Neuronal stem cell (in vitro differentiated cells): ENCODE results near the gene GREB1.
A peak's percentile ranks its signal among the peaks of the same experiment; 100 is the strongest.

Experiments
- DNase-seq: peaks from one replicate; pipeline ENCODE4 v3.0.0-alpha.2; 2013; ENCODE audit warnings: low spot score
- H2AFZ ChIP-seq: one replicate; pipeline ENCODE4 v1.6.1; 2013; ENCODE audit warnings: mild to moderate bottlenecking, low read length, inconsistent platforms
- H2AK5ac ChIP-seq: 2 replicates; pipeline ENCODE4 v1.6.1; 2013; ENCODE audit warnings: low read depth, mild to moderate bottlenecking, inconsistent platforms, low read length, moderate library complexity, mixed read lengths
- H2BK120ac ChIP-seq: 2 replicates; pipeline ENCODE4 v1.6.1; 2013; ENCODE audit warnings: low read depth, mild to moderate bottlenecking, inconsistent platforms, low read length, moderate library complexity, mixed read lengths
- H2BK12ac ChIP-seq: one replicate; pipeline ENCODE4 v1.6.1; 2013; ENCODE audit warnings: low read length, inconsistent platforms
- H2BK15ac ChIP-seq: 2 replicates; pipeline ENCODE4 v1.6.1; 2013; ENCODE audit warnings: mild to moderate bottlenecking, low read length, inconsistent platforms, mixed read lengths
- H2BK5ac ChIP-seq: one replicate; pipeline ENCODE4 v1.6.1; 2013; ENCODE audit warnings: inconsistent platforms, mild to moderate bottlenecking, low read length, moderate library complexity
- H3K14ac ChIP-seq: one replicate; pipeline ENCODE4 v1.6.1; 2013; ENCODE audit warnings: low read length, inconsistent platforms
- H3K18ac ChIP-seq: 2 replicates; pipeline ENCODE4 v1.6.1; 2013; ENCODE audit warnings: low read length, inconsistent platforms
- H3K23ac ChIP-seq: 2 replicates; pipeline ENCODE4 v1.6.1; 2013; ENCODE audit warnings: low read depth, mild to moderate bottlenecking, mixed read lengths, low read length, inconsistent platforms; ENCODE audit not compliant: poor library complexity
- H3K27ac ChIP-seq: replicated peaks from 3 replicates; pipeline ENCODE4 v1.5.1; 2013; ENCODE audit warnings: low read length, inconsistent platforms
- H3K27me3 ChIP-seq, 3 experiments: 2 replicates each; pipeline ENCODE4 v1.6.1; 2013; ENCODE audit warnings: low read length in 3 of 3, mild to moderate bottlenecking in 2 of 3, inconsistent platforms in 1 of 3, low read depth in 1 of 3, mixed read lengths in 1 of 3, moderate library complexity in 1 of 3; ENCODE audit not compliant: control insufficient read depth in 3 of 3, insufficient read depth in 3 of 3
- H3K36me3 ChIP-seq, 2 donors: replicated peaks in 1 of 2; 2 replicates each; pipeline ENCODE4 v1.6.1; 2013; ENCODE audit warnings: low read length in 2 of 2; ENCODE audit not compliant: control insufficient read depth in 2 of 2, insufficient read depth in 2 of 2
- H3K4ac ChIP-seq: 2 replicates; pipeline ENCODE4 v1.6.1; 2013; ENCODE audit warnings: inconsistent platforms, mild to moderate bottlenecking, low read length, moderate library complexity
- H3K4me1 ChIP-seq, 2 donors: 1 replicate in 1 of 2; 2 replicates in 1 of 2; pipeline ENCODE4 v1.6.1; 2013; ENCODE audit warnings: low read length in 2 of 2, low read depth in 1 of 2; ENCODE audit not compliant: control insufficient read depth in 2 of 2, insufficient read depth in 1 of 2
- H3K4me2 ChIP-seq: one replicate; pipeline ENCODE4 v1.6.1; 2013; ENCODE audit warnings: mild to moderate bottlenecking, low read length, inconsistent platforms; ENCODE audit not compliant: insufficient read depth, poor library complexity, severe bottlenecking
- H3K4me3 ChIP-seq, 2 donors: 2 replicates each; pipeline ENCODE4 v1.5.1; 2013; ENCODE audit warnings: low read length in 2 of 2, mild to moderate bottlenecking in 2 of 2, inconsistent platforms in 1 of 2, moderate library complexity in 1 of 2
- H3K79me1 ChIP-seq: one replicate; pipeline ENCODE4 v1.6.1; 2013; ENCODE audit warnings: low read depth, mild to moderate bottlenecking, inconsistent platforms, low read length, moderate library complexity
- H3K9ac ChIP-seq: one replicate; pipeline ENCODE4 v1.6.1; 2013; ENCODE audit warnings: mild to moderate bottlenecking, low read depth, low read length, inconsistent platforms; ENCODE audit not compliant: poor library complexity
- H3K9me3 ChIP-seq, 2 donors: replicated peaks in 1 of 2; 2 replicates each; pipeline versions ENCODE3 to v1.6.1; 2013; ENCODE audit warnings: low read length in 2 of 2, mild to moderate bottlenecking in 2 of 2, inconsistent platforms in 1 of 2, low read depth in 1 of 2, mixed read lengths in 1 of 2, moderate library complexity in 1 of 2; ENCODE audit not compliant: control insufficient read depth in 2 of 2, insufficient read depth in 1 of 2
- H4K8ac ChIP-seq: one replicate; pipeline ENCODE4 v1.6.1; 2013; ENCODE audit warnings: low read depth, mild to moderate bottlenecking, inconsistent platforms, low read length, moderate library complexity
- H4K91ac ChIP-seq: one replicate; pipeline ENCODE4 v1.6.1; 2013; ENCODE audit warnings: low read length, low read depth, mild to moderate bottlenecking, inconsistent platforms; ENCODE audit not compliant: poor library complexity
- WGBS, 2 donors: extraction: QIAGEN DNeasy Blood & Tissue Kit; methylation state at CpG; one replicate each; pipeline ENCODE4 v1.1.7; 2013; ENCODE audit warnings: missing lambda C conversion rate in 2 of 2, mixed read lengths in 1 of 2; ENCODE audit not compliant: insufficient read length in 2 of 2, insufficient replicate concordance in 1 of 2; ENCODE audit errors: extremely low coverage in 2 of 2; 5-methylcytosine and 5-hydroxymethylcytosine counted together

The GREB1 gene

DNA sequence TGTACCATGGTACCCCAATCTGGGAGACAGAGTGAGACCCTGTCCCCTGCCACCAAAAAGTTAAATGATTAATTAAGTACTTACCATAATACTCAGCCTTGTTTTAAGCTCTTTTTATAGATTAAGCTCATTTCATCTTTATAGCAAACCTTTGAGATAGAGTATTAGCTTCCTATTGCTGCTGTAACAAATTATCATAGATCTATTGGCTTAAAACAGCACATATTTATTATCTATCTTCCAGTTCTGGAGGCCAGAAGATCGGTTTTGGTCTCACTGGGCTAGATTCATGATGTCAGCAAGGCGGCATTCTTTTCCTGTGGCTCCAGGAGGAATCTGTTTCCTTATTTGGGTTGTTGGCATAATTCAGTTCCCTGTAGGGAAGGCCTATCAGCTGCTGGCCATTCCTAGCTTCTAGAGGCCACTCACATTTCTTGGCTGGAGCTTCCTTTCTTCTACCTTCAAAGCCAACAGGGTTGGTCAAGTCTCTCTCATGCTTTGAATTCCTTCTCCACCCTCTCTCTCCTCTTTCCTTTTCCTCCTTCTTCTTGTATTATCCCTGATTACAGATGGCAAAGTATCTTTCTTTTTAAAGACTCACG is 13.7 kb upstream of the GREB1 start:
- Histone ChIP-seq H3K9ac (no peak overlapping the region), H3K9me3 (peaks cover 0 to 37% of the 10 kb centered on the region in 2 donors), H3K4me2 (no peak overlapping the region), H2BK120ac (no peak overlapping the region), H3K27ac (no peak overlapping the region), H3K4me3 (no peak overlapping the region), H3K36me3 (peaks cover 0 to 89% of the 10 kb centered on the region in 2 donors), H3K18ac (no peak overlapping the region), H3K4me1 (peaks cover 17 to 19% of the 10 kb centered on the region in 2 donors), H2AFZ (no peak overlapping the region), H4K91ac (no peak overlapping the region), H2AK5ac (no peak overlapping the region), H2BK5ac (no peak overlapping the region), H4K8ac (no peak overlapping the region), H2BK15ac (no peak overlapping the region), H2BK12ac (no peak overlapping the region), H3K4ac (no peak overlapping the region), H3K23ac (no peak overlapping the region), H3K14ac (no peak overlapping the region), H3K79me1 (peaks cover 5% of the 10 kb centered on the region), H3K27me3 (no peaks in the 10 kb centered on the region)
- DNase-seq, result no peak
- no CpG with 5 or more reads among the region's 3 CpGs for WGBS, 2 donors

DNA sequence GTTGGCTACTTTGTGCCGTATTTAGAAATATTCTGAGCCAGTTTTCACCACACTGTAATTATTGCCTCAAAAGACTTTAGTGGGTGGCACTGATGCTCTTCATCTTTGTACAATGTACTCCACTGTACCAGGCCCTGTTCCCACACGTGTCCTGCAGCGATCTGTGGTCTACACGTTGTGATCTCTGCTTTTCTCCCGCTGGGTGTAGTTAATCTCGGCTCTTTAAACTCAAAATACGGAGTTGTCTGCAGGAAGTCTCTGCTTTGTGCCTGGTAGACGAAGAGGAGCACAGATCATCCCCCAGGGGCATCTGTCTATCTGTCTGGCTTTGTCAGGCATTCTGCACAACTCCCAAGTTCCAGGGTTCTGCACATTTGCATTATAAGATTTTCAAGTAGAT is 12.1 kb upstream of the GREB1 start:
- peaks cover 0 to 47% of the 10 kb centered on the region in 2 donors for H3K9me3 ChIP-seq
- no peak overlapping the region for H3K27ac ChIP-seq
- H3K36me3 ChIP-seq, result peaks cover 0 to 95% of the 10 kb centered on the region in 2 donors
- no peak overlapping the region for H2AFZ ChIP-seq
- no peaks in the 10 kb centered on the region for H3K27me3 ChIP-seq
- no peak overlapping the region for H3K4me2 ChIP-seq
- no peak overlapping the region for H2BK15ac ChIP-seq
- H3K14ac ChIP-seq, result no peak overlapping the region
- no peak overlapping the region for H3K23ac ChIP-seq
- H3K4me1 ChIP-seq, result peaks cover 4 to 5% of the 10 kb centered on the region in 2 donors
- H3K79me1 ChIP-seq, result peaks cover 2% of the 10 kb centered on the region
- H3K9ac ChIP-seq, result no peak overlapping the region
- no peak overlapping the region for H2AK5ac ChIP-seq
- no peak overlapping the region for H3K4me3 ChIP-seq
- H2BK5ac ChIP-seq, result no peak overlapping the region
- DNase-seq, result no peak
- no peak overlapping the region for H4K8ac ChIP-seq
- no peak overlapping the region for H4K91ac ChIP-seq
- WGBS, 2 donors, result no CpG with 5 or more reads among the region's 8 CpGs
- H3K18ac ChIP-seq, result no peak overlapping the region
- no peak overlapping the region for H2BK120ac ChIP-seq
- no peak overlapping the region for H2BK12ac ChIP-seq
- H3K4ac ChIP-seq, result no peak overlapping the region

DNA sequence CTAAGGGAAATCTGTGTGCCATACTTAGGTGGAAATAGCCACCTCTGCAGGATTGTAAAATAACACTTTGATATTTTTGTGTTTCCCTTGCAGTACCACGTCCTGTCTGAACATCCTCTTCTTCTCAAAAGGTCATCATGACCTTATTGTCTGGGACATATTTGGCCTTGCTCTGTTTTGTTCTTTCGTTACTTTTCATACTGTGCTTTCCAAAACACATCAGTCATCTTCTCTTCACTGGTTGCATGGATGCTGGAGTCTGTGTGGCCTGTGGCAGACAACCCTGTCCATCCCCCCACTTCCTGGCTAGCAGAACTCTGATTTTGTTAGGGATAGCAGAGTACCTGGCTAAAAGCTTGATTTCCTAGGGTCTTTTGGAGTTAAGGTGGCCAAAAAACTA is 9.4 kb upstream of the GREB1 start:
- Histone ChIP-seq H2AK5ac (no peak overlapping the region), H2BK15ac (no peak overlapping the region), H4K91ac (no peak overlapping the region), H3K79me1 (peaks cover 2% of the 10 kb centered on the region), H3K4me3 (no peak overlapping the region), H3K36me3 (peaks cover 0 to 93% of the 10 kb centered on the region in 2 donors), H3K27me3 (no peaks in the 10 kb centered on the region), H3K23ac (no peak overlapping the region), H2BK120ac (no peak overlapping the region), H2AFZ (no peak overlapping the region), H3K4ac (no peak overlapping the region), H2BK5ac (no peak overlapping the region), H3K4me1 (peaks cover 2 to 4% of the 10 kb centered on the region in 2 donors), H3K4me2 (no peak overlapping the region), H3K27ac (no peak overlapping the region), H3K14ac (no peak overlapping the region), H3K9me3 (peaks cover 0 to 44% of the 10 kb centered on the region in 2 donors), H3K9ac (no peak overlapping the region), H3K18ac (no peak overlapping the region), H4K8ac (no peak overlapping the region), H2BK12ac (no peak overlapping the region)
- no peak for DNase-seq
- WGBS, 2 donors, result no CpG with 5 or more reads among the region's 2 CpGs

DNA sequence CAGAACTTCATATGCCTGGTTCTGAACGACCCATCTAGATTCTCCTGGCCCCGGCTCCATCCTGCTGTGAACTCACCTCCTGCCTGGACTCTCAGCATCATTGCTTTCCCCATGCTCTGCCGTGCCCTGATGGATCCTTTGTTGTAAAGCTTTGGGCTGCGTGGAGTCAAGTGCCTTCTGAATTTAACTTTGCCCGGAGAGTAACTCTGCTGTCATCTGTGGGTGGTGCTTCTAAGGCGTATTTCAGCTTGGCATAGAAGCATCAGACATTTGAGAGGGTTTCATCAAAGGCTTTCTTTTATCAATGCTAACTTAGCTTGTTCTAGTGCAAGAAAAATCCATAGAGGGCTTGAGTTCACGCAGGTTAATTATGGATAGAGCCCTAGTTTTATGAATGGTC is 8.1 kb upstream of the GREB1 start:
- Histone ChIP-seq H3K9ac (no peak overlapping the region), H2BK5ac (no peak overlapping the region), H2BK12ac (no peak overlapping the region), H3K4me3 (no peak overlapping the region), H2AK5ac (no peak overlapping the region), H3K4me2 (no peak overlapping the region), H3K4ac (no peak overlapping the region), H2BK120ac (no peak overlapping the region), H2AFZ (no peak overlapping the region), H3K27me3 (no peaks in the 10 kb centered on the region), H3K27ac (no peak overlapping the region), H3K23ac (no peak overlapping the region), H3K79me1 (peaks cover 3% of the 10 kb centered on the region), H3K4me1 (peaks cover 2 to 4% of the 10 kb centered on the region in 2 donors), H3K36me3 (peaks cover 0 to 86% of the 10 kb centered on the region in 2 donors), H3K9me3 (peaks cover 0 to 31% of the 10 kb centered on the region in 2 donors), H3K18ac (peak overlapping the region; percentile 23), H4K91ac (no peak overlapping the region), H4K8ac (no peak overlapping the region), H2BK15ac (no peak overlapping the region), H3K14ac (no peak overlapping the region)
- no peak for DNase-seq
- no CpG with 5 or more reads among the region's 7 CpGs for WGBS, 2 donors
